NCI-H510A (cell line): ENCODE data around the gene TAS2R41.
"Not testable (repeated sequence)": the region's sequence is repeated elsewhere in the genome, so short reads cannot be mapped to it uniquely, and the experiment has no call there.

Experiments
- DNase-seq: peaks from one replicate; lab custom pipeline; 2025; lab: John Stamatoyannopoulos, UW

The TAS2R41 gene

GRCh38 chr7:143456992-143457793 lies 20.5 kb upstream of the TAS2R41 start:
- DNase-seq, result no peak

- no peak for DNase-seq
These were observed 19.4 kb upstream of the TAS2R41 start for GRCh38 chr7:143458263-143458662.

GRCh38 chr7:143458681-143459080 lies 19.0 kb upstream of the TAS2R41 start:
- DNase-seq, result no peak

GRCh38 chr7:143459359-143459758 lies 18.3 kb upstream of the TAS2R41 start:
- no peak for DNase-seq

- DNase-seq, result no peak
These were observed 17.2 kb upstream of the TAS2R41 start for GRCh38 chr7:143460271-143460979.

- DNase-seq, result no peak
These were observed 15.6 kb upstream of the TAS2R41 start for GRCh38 chr7:143462045-143462444.

- no peak for DNase-seq
These were observed 14.1 kb upstream of the TAS2R41 start for GRCh38 chr7:143463556-143463955.

GRCh38 chr7:143463957-143464356 lies 13.7 kb upstream of the TAS2R41 start:
- no peak for DNase-seq

GRCh38 chr7:143467724-143468123 lies 9.9 kb upstream of the TAS2R41 start:
- DNase-seq, result no peak

- DNase-seq, result not testable (repeated sequence)
These were observed 5.5 kb upstream of the TAS2R41 start for GRCh38 chr7:143472071-143472689.

GRCh38 chr7:143479055-143479766 lies 1.5 kb downstream of the TAS2R41 start:
- DNase-seq, result no peak

GRCh38 chr7:143480501-143480900 lies 2.8 kb downstream of the TAS2R41 start:
- DNase-seq, result no peak

- no peak for DNase-seq
These were observed 6.4 kb downstream of the TAS2R41 start for GRCh38 chr7:143484119-143484518.

GRCh38 chr7:143485094-143485493 lies 7.4 kb downstream of the TAS2R41 start:
- DNase-seq, result no peak

- no peak for DNase-seq
These were observed 7.8 kb downstream of the TAS2R41 start for GRCh38 chr7:143485500-143485899.

- DNase-seq, result not testable (repeated sequence)
These were observed 8.6 kb downstream of the TAS2R41 start for GRCh38 chr7:143486266-143486665.

GRCh38 chr7:143487061-143487460 lies 9.4 kb downstream of the TAS2R41 start:
- DNase-seq, result no peak

- no peak for DNase-seq
These were observed 9.9 kb downstream of the TAS2R41 start for GRCh38 chr7:143487566-143487965.

- DNase-seq, result no peak
These were observed 13.1 kb downstream of the TAS2R41 start for GRCh38 chr7:143490717-143491306.

GRCh38 chr7:143492043-143492471 lies 14.4 kb downstream of the TAS2R41 start:
- DNase-seq, result no peak

GRCh38 chr7:143492799-143493739 lies 15.4 kb downstream of the TAS2R41 start:
- DNase-seq, result no peak
